ENCODE results near the gene CEP95.
"Not testable (repeated sequence)": the region's sequence is repeated elsewhere in the genome, so short reads cannot be mapped to it uniquely, and the experiment has no call there.

CEP95 gene

GRCh38 chr17:64577025-64577424 lies 70.2 kb downstream of the CEP95 start:
- FAIRE-seq, result not testable (repeated sequence)

GRCh38 chr17:64579917-64580316 lies 73.1 kb downstream of the CEP95 start:
- no peak for FAIRE-seq

GRCh38 chr17:64580384-64581315 lies 73.9 kb downstream of the CEP95 start:
- no peak for FAIRE-seq

GRCh38 chr17:64583038-64583437 lies 76.3 kb downstream of the CEP95 start:
- no peak for FAIRE-seq

- FAIRE-seq, result no peak
These were observed 78.4 kb downstream of the CEP95 start for GRCh38 chr17:64585146-64585545.

Measured in TTC549 (cell line).